ENCODE measurements around the gene PIK3C2G.

DNA sequence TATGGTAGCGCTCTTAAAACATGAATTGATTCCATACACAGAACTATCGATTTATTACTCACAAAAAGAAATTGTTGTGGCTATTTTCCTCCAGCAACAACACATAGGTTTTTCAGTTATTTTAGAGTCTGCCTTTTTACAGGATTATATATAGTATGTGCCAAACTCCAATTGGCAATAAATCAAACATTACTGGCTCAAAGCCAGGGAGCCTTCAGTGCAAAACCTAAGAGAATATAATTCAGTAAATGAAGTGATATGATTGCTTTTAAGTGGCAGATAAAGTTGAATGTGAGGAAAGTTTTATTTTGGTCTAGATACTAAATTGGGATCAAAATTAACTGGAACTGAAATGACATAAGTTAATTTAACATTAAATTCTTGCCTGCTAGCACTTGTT, 234.8 kb downstream of the PIK3C2G start:
- TF ChIP-seq POLR2AphosphoS5 (IDR thresholded peaks at IDR 0.05) (no peak), POLR2A (IDR thresholded peaks at IDR 0.05) (no peak), EP300 (IDR thresholded peaks at IDR 0.05) (no peak)
- TF ChIP-seq, protein P1, sequence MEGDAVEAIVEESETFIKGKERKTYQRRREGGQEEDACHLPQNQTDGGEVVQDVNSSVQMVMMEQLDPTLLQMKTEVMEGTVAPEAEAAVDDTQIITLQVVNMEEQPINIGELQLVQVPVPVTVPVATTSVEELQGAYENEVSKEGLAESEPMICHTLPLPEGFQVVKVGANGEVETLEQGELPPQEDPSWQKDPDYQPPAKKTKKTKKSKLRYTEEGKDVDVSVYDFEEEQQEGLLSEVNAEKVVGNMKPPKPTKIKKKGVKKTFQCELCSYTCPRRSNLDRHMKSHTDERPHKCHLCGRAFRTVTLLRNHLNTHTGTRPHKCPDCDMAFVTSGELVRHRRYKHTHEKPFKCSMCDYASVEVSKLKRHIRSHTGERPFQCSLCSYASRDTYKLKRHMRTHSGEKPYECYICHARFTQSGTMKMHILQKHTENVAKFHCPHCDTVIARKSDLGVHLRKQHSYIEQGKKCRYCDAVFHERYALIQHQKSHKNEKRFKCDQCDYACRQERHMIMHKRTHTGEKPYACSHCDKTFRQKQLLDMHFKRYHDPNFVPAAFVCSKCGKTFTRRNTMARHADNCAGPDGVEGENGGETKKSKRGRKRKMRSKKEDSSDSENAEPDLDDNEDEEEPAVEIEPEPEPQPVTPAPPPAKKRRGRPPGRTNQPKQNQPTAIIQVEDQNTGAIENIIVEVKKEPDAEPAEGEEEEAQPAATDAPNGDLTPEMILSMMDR (IDR thresholded peaks at IDR 0.05), result no peak
